GM21390 (cell line): ENCODE data around the gene MFSD2A.
A peak's percentile ranks its signal among the peaks of the same experiment; 100 is the strongest.
"Not testable (repeated sequence)": the region's sequence is repeated elsewhere in the genome, so short reads cannot be mapped to it uniquely, and the experiment has no call there.

Experiments used
- ATAC-seq: cut with Tn5 transposase; IDR thresholded peaks from one replicate; pipeline ENCODE4 v1.9.1; 2021; ENCODE audit not compliant: unreplicated experiment

MFSD2A gene

DNA sequence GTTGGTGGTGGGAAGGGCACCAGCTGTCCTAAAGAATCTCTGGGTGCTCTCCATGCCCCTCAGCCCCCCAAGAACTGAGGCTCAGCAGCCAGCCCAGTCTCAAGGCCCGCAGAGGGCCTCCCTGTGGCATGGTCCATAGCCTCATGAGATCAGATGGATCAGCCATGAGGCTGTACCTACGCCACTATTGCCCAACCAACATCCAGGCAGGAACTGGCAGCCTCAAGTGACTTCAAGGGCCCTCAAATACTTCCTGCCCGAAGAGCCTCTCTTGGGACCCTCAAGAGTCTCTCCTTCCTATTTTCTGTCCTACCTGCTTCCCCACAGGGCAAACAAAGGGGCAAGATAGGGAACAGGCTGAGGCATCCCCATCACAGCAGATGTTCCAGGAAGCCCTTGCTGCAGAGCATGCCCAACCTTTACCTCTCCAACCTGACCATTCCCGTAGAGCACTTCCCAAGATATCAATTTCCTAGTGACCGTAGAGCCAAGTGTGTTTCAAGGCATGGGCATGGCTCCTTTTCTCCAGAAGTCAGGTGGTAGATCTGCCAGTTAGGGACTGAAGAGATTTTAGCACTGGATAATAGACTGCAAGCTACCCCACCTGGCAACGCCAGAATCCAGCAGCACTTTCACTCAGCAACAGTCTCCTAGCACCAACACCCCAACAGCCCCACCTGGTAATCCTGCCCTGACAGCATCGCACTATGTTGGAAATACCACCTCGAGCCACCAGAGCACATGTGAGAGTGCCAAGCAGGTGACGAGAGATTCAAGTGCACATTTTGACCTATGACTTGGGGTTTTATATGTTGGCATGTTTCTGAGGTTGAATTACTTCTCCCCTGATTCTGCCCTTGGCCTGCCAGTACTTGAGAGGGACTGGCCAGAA lies 13.7 kb upstream of the MFSD2A start:
- ATAC-seq: no peak

GRCh38 chr1:39943471-39944290 lies 11.3 kb upstream of the MFSD2A start:
- no peak for ATAC-seq

DNA sequence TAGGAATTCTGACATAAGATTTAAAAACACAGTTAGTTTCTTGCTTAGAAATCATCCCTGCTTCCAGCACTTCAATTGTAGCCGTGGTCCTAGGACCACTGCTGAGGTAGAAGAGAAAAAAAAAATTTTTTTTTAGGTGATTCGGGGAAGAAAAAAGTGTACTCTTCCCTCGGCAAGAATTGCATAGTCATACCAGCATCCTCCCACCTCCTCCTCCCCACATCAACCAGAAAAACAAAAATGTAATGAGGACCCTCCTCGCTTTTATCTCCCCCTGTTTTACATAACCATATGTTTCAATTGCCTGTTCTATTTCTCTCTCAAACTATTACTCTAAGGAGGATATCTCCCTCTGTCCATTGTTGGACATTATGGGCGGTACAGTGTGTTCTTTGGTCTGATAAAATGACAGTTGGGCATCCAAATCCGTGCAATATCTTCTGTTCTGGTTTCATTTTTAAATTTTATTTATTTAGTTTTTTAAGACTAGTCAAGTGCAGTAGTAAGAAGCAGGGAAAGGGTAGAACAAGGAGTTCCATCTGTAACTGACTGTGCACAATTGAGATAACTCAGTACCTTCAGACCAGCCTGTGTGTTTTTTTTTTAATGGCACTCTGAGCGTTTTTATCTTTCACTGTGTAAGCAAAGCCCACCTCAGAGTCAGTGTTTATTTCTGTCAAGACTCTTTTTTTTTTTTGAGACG lies 10.4 kb upstream of the MFSD2A start:
- no peak for ATAC-seq

GRCh38 chr1:39946216-39946615 lies 8.7 kb upstream of the MFSD2A start:
- ATAC-seq: no peak

DNA sequence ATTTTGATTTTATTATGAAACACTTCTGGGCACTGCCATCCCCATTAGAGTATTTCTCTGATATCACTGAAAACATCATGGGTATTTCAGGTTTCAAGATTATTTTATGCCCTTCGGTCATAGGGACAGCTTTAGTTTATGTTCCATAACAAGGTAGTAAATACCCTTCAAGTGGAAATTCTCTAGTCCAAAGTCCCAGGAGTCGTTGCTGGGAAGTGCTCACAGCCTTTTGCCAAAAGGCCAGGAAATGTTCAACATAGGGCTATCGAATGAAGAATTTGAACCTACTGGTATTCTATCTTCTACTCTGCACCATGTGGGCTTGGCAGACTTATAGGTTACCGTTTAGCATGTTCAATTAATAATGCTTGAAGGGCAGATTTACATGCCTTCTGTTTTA lies 7.7 kb upstream of the MFSD2A start:
- no peak for ATAC-seq

GRCh38 chr1:39949891-39950290 lies 5.1 kb upstream of the MFSD2A start:
- no peak for ATAC-seq

GRCh38 chr1:39951926-39952325 lies 3.0 kb upstream of the MFSD2A start:
- ATAC-seq: no peak

DNA sequence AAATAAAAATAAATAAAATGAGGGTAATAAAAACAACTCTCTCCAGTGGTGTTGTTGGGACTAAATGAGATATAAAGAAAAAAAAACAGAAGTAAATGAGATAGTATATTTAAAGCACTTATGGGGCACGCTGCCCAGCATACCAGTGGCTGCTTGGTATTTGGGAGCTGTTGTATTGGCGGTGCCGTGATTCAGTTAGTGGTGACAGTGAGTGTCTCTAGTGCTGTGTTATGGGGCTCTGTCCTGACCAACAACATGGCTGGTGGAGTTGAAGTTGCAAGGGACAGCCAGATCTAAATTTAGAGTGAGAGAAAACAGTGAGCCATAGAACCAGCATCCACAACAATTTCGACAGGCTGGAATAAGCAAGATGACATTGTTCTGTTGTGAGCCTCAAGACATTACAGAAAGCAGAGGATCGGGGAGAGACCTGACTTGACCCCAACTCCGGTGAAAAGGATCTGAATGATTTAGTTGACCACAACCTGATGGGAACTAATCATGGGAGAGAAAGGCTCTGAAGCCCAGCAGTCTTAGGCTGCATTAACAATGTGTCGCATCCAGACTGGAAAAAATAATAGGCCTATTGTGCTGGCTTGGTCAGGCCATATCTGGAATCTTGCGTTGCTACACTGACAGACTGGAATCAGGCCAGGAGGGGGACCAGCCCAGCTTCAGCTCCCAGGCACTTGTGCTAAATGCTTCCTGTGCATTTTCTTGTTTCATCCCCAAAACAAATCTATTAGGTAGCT lies 2.4 kb upstream of the MFSD2A start:
- ATAC-seq: no peak

DNA sequence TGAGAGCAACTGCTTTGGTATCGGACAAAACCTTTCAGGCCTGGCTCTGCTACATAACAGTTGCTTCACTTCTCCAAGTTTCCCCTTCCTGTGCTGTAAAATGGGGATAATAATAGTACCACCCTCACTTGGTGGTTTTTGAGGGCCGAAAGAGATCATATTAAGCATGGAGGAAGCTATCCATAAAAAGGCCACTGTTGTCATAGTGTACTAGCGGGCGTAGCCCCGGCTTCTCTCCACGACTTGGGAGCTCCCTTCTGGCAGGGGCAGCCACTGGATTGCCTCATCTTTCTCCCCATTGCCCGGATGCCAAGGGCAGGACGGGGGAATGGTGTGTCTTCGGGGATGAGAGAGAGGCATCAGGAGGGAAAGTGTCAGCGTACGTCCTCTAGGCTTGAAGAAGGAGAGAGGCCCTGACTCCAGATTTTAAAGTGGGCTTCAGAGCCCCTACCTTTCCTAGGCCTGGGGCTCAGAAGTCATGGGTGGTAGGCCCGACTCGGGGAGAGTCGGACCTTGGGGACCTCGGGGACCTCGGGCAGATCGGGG lies 548 bp upstream of the MFSD2A start:
- ATAC-seq: no peak

DNA sequence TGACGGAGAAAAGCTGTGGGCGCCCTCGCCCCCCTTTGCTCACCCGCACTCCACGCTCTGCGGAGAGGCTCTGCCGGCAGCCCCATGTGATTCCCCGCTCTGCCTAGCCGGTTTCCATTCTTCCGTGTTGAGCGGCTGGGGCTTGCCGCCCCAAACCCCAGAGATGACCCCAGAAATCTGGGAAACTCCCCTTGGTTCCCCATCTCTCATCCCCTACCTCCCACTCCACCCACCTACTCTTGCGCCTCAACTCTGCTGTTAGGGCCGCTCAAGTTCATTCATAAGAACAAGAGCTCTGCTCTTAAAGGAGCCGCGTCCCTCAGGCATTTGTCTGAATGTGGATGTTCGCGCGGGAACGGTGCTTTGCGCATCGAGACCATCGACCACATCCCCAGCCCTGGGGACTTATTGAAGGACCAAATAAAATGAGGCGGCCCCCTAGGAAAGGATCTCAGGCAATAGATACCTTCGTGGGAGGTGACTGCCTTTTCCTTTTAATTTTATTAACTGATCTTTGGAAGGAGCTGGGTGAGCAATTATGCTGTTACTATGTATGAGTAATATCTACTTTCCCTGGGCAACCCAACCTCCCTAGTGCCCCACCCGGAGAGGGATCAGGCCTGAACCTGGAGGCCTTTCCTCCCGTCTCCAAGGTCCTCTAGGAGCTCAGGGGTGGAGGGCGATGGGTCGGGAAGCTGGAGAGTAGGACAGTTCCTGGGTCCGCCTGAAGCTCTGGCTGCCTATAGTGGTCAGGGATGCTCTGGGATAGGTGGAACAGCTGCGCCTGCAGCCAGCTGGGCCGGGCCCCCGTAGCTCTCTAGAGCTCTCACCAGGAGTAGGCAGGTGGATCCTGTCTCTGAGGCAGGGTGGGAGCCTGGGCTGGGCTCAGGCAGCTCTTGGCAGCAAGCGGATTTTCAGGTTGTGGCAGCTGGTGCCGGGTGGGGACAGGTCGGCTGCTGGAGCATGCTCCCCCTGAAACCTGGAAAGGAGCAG lies 898 bp downstream of the MFSD2A start:
- ATAC-seq: peak; percentile 28

GRCh38 chr1:39957299-39958015 lies 2.5 kb downstream of the MFSD2A start:
- no peak for ATAC-seq

DNA sequence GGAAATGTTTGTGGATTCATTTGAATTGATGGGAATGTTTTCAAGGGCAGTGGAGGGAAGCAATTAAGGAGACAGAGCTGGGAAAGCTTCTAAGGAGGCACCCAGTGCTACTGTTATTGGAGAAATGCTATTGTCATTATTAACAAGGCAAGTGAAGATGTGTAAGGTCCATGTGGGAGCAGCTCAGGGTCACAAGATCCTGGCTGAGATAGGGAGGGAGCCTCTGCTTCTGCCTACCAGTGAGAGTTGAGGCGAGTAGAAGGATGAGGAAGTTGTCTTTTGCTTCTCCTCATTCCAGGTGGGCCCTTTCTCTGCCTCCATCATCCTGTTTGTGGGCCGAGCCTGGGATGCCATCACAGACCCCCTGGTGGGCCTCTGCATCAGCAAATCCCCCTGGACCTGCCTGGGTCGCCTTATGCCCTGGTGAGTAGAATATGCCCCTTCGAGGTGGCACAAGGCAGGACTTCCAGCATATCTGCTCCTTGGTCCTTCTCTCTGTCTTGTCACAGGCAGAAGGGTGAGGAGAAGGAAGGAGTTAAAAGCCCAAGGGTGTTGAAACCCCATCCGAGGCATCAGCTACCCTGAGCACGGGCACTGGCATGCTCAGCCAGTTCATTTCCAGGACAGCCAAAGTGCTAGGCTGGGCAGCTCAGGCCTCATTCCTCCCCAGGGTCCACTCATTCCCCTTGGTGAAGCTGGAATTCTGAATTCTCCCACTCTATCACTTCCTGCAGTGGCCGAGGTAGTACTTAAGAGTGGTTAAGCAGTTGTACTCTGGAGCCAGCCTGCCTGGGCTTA lies 3.7 kb downstream of the MFSD2A start:
- ATAC-seq: no peak

- no peak for ATAC-seq
These were observed 4.8 kb downstream of the MFSD2A start for GRCh38 chr1:39959651-39960333.

GRCh38 chr1:39960431-39960958 lies 5.5 kb downstream of the MFSD2A start:
- ATAC-seq: peak; percentile 64

- no peak for ATAC-seq
These were observed 7.5 kb downstream of the MFSD2A start for GRCh38 chr1:39962450-39962825.

DNA sequence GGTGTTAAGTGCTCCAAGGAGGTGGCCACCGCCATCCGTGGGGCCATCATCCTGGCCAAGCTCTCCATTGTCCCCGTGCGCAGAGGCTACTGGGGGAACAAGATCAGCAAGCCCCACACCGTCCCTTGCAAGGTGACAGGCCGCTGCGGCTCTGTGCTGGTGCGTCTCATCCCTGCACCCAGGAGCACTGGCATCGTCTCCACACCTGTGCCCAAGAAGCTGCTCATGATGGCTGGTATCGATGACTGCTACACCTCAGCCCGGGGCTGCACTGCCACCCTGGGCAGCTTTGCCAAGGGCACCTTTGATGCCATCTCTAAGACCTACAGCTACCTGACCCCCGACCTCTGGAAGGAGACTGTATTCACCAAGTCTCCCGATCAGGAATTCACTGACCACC lies 8.0 kb downstream of the MFSD2A start:
- ATAC-seq: not testable (repeated sequence)

- no peak for ATAC-seq
These were observed 9.6 kb downstream of the MFSD2A start for GRCh38 chr1:39964552-39964951.
